Astrocyte (in vitro differentiated cells and primary cell): ENCODE data around the gene MAP1B. TPM values are rescaled to one million over a fixed set of nuclear protein-coding genes. Genes with fewer than 3 reads are reported as not detected.
A peak's percentile ranks its signal among the peaks of the same experiment; 100 is the strongest.

Experiments
- DNase-seq: peaks from one replicate; pipeline ENCODE4 v3.0.0-alpha.2; 2010; ENCODE audit warnings: low read depth
- FAIRE-seq: peaks from 2 replicates; lab custom pipeline; 2011; peaks lifted over from hg19 to GRCh38; lab: Jason Lieb, UNC
- H2AFZ ChIP-seq: 2 replicates; pipeline ENCODE4 v1.6.0; 2012; ENCODE audit warnings: low read depth, low read length, inconsistent platforms
- H3K27ac ChIP-seq: 2 replicates; pipeline ENCODE4 v1.5.1; 2011; ENCODE audit warnings: low read depth, low read length, inconsistent platforms
- H3K27me3 ChIP-seq: 2 replicates; pipeline ENCODE4 v1.6.0; 2011; ENCODE audit warnings: low read length, inconsistent platforms; ENCODE audit not compliant: insufficient read depth
- H3K36me3 ChIP-seq: 2 replicates; pipeline ENCODE4 v1.5.1; 2011; ENCODE audit warnings: low read length, inconsistent platforms; ENCODE audit not compliant: insufficient read depth
- H3K4me1 ChIP-seq: 2 replicates; pipeline ENCODE4 v1.5.1; 2011; ENCODE audit warnings: low read length, inconsistent platforms; ENCODE audit not compliant: insufficient read depth
- H3K4me2 ChIP-seq: 2 replicates; pipeline ENCODE4 v1.6.0; 2012; ENCODE audit warnings: low read length, inconsistent platforms
- H3K4me3 ChIP-seq: 2 replicates; pipeline ENCODE4 v1.5.1; 2011; ENCODE audit warnings: low read depth, mild to moderate bottlenecking, low read length, inconsistent platforms; ENCODE audit not compliant: insufficient read depth
- H3K79me2 ChIP-seq: 2 replicates; pipeline ENCODE4 v1.6.0; 2012; ENCODE audit warnings: mild to moderate bottlenecking, low read length, inconsistent platforms; ENCODE audit not compliant: insufficient read depth
- H3K9ac ChIP-seq: 2 replicates; pipeline ENCODE4 v1.6.0; 2012; ENCODE audit warnings: mild to moderate bottlenecking, low read length, inconsistent platforms
- H3K9me3 ChIP-seq: 2 replicates; pipeline ENCODE4 v1.5.1; 2012; ENCODE audit warnings: low read depth, mild to moderate bottlenecking, low read length, inconsistent platforms; ENCODE audit not compliant: insufficient read depth
- H4K20me1 ChIP-seq: 2 replicates; pipeline ENCODE4 v1.6.0; 2012; ENCODE audit warnings: low read length, inconsistent platforms; ENCODE audit not compliant: insufficient read depth
- H3K27ac Mint-ChIP-seq: one replicate; pipeline ENCODE4 v1.8.0; 2021; ENCODE audit warnings: mild to moderate bottlenecking, mixed read lengths; ENCODE audit not compliant: unreplicated experiment
- H3K27me3 Mint-ChIP-seq: one replicate; pipeline ENCODE4 v1.8.0; 2021; ENCODE audit warnings: low read depth, mixed read lengths; ENCODE audit not compliant: unreplicated experiment
- H3K36me3 Mint-ChIP-seq: one replicate; pipeline ENCODE4 v1.8.0; 2021; ENCODE audit warnings: low read depth, mixed read lengths; ENCODE audit not compliant: unreplicated experiment
- H3K4me1 Mint-ChIP-seq: one replicate; pipeline ENCODE4 v1.8.0; 2021; ENCODE audit warnings: low read depth, mixed read lengths; ENCODE audit not compliant: unreplicated experiment
- H3K4me3 Mint-ChIP-seq: one replicate; pipeline ENCODE4 v1.8.0; 2021; ENCODE audit warnings: mild to moderate bottlenecking, moderate library complexity, mixed read lengths; ENCODE audit not compliant: unreplicated experiment
- H3K9me3 Mint-ChIP-seq: one replicate; pipeline ENCODE4 v1.8.0; 2021; ENCODE audit warnings: mild to moderate bottlenecking, mixed read lengths; ENCODE audit not compliant: unreplicated experiment
- EZH2 ChIP-seq: IDR thresholded peaks from 2 replicates; pipeline ENCODE4 v1.6.1; 2012; ENCODE audit warnings: mild to moderate bottlenecking, low read length, inconsistent platforms; ENCODE audit not compliant: insufficient read depth
- total RNA-seq: library from RNA; stranded (reverse); gene quantifications from 2 replicates; pipeline ENCODE4 v1.2.1, GENCODE V29; 2021
- TF ChIP-seq, protein P1 (sequence below): IDR thresholded peaks from 2 replicates; pipeline ENCODE4 v1.5.1; 2011; ENCODE audit warnings: low read depth, mild to moderate bottlenecking, inconsistent platforms, low read length, moderate library complexity; ENCODE audit not compliant: insufficient read depth

MAP1B gene
- total RNA-seq, 1 donor from 2014 or later, result 476 TPM

DNA sequence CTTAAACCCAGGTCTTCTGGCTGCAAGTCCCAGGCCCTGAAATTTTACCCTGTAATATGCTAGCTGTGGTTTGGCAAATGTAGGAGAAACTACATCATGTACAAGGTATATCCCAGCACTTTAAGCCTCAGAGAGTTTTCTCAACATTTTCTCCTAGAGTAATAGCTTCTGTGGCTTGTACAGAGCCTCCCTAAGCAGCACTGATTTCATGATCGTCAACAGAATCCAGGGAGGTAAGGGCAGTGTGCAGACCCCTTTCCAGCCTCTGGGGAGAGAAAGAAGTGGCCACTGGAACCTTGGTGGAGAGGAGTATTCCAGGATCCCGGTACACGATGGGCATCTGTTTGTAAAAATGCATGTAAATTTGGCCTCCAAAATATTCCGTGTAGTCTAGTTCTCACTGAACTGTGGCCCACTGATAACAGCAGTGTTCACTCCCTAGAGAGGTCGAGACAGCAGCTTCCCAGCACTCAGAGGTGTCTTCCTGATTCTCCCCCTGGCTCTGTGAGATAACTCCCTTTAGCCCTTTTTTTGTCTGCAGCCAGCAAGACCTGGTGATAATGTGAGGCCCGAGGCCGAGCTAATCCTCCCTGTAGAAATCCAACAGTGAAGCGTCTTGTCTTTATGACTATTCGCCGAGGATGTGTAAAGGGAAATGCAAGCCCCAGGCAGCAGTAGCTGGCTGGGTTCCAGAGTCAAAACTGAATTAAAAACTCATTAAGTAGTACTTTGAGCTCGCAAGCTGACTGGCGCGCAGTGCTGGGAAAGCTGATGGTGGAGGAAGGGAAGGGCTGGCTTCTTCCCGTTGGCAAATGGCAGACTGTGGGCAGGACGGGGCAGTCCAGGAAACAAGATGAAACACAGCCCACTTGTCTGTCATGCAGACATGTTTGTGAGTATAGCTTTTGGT lies 59.0 kb downstream of the MAP1B start:
- no peaks in the 10 kb centered on the region for H3K9me3 ChIP-seq
- H3K4me3 ChIP-seq, result no peak overlapping the region
- H3K27ac Mint-ChIP-seq, result peak overlapping the region; percentile 63
- H3K27me3 Mint-ChIP-seq, result no peaks in the 10 kb centered on the region
- peaks cover 28% of the 10 kb centered on the region for H3K4me1 ChIP-seq
- FAIRE-seq (peak; percentile 20), DNase-seq (peak; percentile 76)
- H3K9ac ChIP-seq, result peak overlapping the region; percentile 50
- H3K36me3 ChIP-seq, result peaks cover 11% of the 10 kb centered on the region
- H3K9me3 Mint-ChIP-seq, result no peaks in the 10 kb centered on the region
- peaks cover 85% of the 10 kb centered on the region for H4K20me1 ChIP-seq
- H3K27me3 ChIP-seq, result no peaks in the 10 kb centered on the region
- peaks cover 36% of the 10 kb centered on the region for H3K4me1 Mint-ChIP-seq
- H3K36me3 Mint-ChIP-seq, result peaks cover 11% of the 10 kb centered on the region
- peaks cover 98% of the 10 kb centered on the region for H3K79me2 ChIP-seq
- TF ChIP-seq, protein P1, sequence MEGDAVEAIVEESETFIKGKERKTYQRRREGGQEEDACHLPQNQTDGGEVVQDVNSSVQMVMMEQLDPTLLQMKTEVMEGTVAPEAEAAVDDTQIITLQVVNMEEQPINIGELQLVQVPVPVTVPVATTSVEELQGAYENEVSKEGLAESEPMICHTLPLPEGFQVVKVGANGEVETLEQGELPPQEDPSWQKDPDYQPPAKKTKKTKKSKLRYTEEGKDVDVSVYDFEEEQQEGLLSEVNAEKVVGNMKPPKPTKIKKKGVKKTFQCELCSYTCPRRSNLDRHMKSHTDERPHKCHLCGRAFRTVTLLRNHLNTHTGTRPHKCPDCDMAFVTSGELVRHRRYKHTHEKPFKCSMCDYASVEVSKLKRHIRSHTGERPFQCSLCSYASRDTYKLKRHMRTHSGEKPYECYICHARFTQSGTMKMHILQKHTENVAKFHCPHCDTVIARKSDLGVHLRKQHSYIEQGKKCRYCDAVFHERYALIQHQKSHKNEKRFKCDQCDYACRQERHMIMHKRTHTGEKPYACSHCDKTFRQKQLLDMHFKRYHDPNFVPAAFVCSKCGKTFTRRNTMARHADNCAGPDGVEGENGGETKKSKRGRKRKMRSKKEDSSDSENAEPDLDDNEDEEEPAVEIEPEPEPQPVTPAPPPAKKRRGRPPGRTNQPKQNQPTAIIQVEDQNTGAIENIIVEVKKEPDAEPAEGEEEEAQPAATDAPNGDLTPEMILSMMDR, result no peak
- TF ChIP-seq EZH2, result no peak
- peak overlapping the region; percentile 41 for H3K27ac ChIP-seq
- H3K4me2 ChIP-seq, result peak overlapping the region; percentile 63
- no peak overlapping the region for H3K4me3 Mint-ChIP-seq
- no peak overlapping the region for H2AFZ ChIP-seq

DNA sequence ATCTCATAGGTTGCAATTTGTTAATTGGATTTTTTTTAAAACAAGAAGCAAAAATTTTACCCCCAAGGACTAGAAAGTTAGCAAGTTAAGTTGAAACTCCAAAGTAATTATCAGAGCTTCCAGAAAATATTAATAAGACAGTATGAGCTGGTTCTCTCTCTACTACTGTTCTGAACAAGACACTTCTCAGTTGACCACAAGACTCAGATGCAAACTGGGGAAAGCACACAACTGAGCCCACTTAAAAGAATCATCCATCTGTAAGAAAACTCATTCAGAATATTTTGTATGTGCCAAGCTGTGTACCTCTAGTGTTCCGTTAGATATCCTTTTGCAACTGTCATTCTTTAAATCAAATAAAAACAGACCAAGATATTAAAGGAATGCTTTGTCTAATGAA lies 60.0 kb downstream of the MAP1B start:
- no peak overlapping the region for H2AFZ ChIP-seq
- DNase-seq (no peak), FAIRE-seq (no peak)
- no peaks in the 10 kb centered on the region for H3K27me3 ChIP-seq
- no peak for TF ChIP-seq EZH2
- TF ChIP-seq, protein P1, result no peak
- no peaks in the 10 kb centered on the region for H3K27me3 Mint-ChIP-seq
- no peak overlapping the region for H3K4me3 ChIP-seq
- H3K9ac ChIP-seq, result no peak overlapping the region
- H3K9me3 ChIP-seq, result no peaks in the 10 kb centered on the region
- no peak overlapping the region for H3K4me2 ChIP-seq
- H3K36me3 Mint-ChIP-seq, result peaks cover 14% of the 10 kb centered on the region
- no peak overlapping the region for H3K27ac Mint-ChIP-seq
- peaks cover 88% of the 10 kb centered on the region for H4K20me1 ChIP-seq
- H3K4me3 Mint-ChIP-seq, result no peak overlapping the region
- peaks cover 31% of the 10 kb centered on the region for H3K4me1 Mint-ChIP-seq
- peaks cover 99% of the 10 kb centered on the region for H3K79me2 ChIP-seq
- peaks cover 11% of the 10 kb centered on the region for H3K36me3 ChIP-seq
- H3K27ac ChIP-seq, result no peak overlapping the region
- H3K9me3 Mint-ChIP-seq, result no peaks in the 10 kb centered on the region
- peaks cover 22% of the 10 kb centered on the region for H3K4me1 ChIP-seq

DNA sequence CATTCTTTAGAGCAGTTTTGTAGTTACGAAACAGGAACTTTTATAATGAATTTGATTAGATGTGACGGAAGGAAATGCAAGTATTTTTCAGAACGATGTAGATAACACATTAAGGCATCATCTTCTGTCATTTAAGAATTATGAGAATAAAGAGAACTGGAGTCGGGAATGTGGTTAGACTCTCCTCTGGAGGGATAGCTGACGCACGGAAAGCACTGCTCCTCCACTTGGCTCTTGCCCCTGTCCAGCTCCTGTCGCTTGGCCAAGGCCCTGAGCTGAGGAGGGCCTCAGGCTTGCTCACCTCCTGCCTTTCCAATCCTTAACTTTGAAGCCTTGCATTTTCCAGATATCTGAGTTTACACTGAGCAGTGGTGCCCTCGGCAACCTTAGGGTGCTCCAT lies 60.5 kb downstream of the MAP1B start:
- Mint-ChIP-seq H3K27ac (no peak overlapping the region), H3K4me3 (no peak overlapping the region), H3K27me3 (no peaks in the 10 kb centered on the region), H3K36me3 (peaks cover 14% of the 10 kb centered on the region), H3K9me3 (no peaks in the 10 kb centered on the region), H3K4me1 (peaks cover 31% of the 10 kb centered on the region)
- H3K79me2 ChIP-seq, result peaks cover 99% of the 10 kb centered on the region
- no peaks in the 10 kb centered on the region for H3K9me3 ChIP-seq
- H3K4me2 ChIP-seq, result no peak overlapping the region
- no peak for FAIRE-seq
- peaks cover 22% of the 10 kb centered on the region for H3K4me1 ChIP-seq
- H3K9ac ChIP-seq, result no peak overlapping the region
- no peak overlapping the region for H3K4me3 ChIP-seq
- peaks cover 88% of the 10 kb centered on the region for H4K20me1 ChIP-seq
- H3K27ac ChIP-seq, result no peak overlapping the region
- H2AFZ ChIP-seq, result no peak overlapping the region
- TF ChIP-seq EZH2, result no peak
- TF ChIP-seq, protein P1, result no peak
- no peaks in the 10 kb centered on the region for H3K27me3 ChIP-seq
- peak; percentile 79 for DNase-seq
- H3K36me3 ChIP-seq, result peaks cover 11% of the 10 kb centered on the region
